Superior temporal gyrus (tissue), 1 donor: ENCODE results near the gene NAALADL1.

Experiments
- DNase-seq: peaks from one replicate; pipeline ENCODE4 v3.0.0-alpha.2; 2016; ENCODE audit errors: extremely low spot score

NAALADL1 gene

GRCh38 chr11:65058419-65059054 lies at the start of gene NAALADL1:
Gene NAALADL1 (minus strand): TSS chr11:65058553. CDS start chr11:65058521, 32 bp downstream.
- DNase-seq, result no peak

- DNase-seq, result no peak
These were observed 49.6 kb upstream of the NAALADL1 start for GRCh38 chr11:65107751-65108468.

- DNase-seq, result no peak
These were observed 48.7 kb upstream of the NAALADL1 start for GRCh38 chr11:65107078-65107477.

- DNase-seq, result peak; percentile 46
These were observed 46.3 kb upstream of the NAALADL1 start for GRCh38 chr11:65104628-65105027.

DNA sequence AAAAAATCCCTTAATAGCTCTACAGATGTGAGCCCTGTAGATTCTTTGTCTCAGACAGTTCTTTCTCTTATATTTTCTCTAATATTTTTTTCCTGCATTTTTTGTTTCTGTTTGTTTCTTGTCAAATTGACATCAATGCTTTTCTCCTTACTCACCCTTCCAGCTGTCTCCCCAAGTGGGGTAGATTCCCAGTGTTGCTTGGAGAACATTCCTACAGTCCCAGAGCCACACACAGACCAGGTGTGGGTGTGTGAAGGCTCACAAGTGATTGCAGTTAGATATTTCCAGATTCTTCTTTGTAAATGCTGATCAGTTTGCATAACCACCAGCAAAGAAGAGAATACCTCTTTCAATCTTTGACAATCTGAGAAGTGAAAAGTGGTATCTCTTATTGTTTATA lies 45.1 kb upstream of the NAALADL1 start:
- no peak for DNase-seq

- DNase-seq, result peak; percentile 88
These were observed 44.1 kb upstream of the NAALADL1 start for GRCh38 chr11:65102142-65103095.

DNA sequence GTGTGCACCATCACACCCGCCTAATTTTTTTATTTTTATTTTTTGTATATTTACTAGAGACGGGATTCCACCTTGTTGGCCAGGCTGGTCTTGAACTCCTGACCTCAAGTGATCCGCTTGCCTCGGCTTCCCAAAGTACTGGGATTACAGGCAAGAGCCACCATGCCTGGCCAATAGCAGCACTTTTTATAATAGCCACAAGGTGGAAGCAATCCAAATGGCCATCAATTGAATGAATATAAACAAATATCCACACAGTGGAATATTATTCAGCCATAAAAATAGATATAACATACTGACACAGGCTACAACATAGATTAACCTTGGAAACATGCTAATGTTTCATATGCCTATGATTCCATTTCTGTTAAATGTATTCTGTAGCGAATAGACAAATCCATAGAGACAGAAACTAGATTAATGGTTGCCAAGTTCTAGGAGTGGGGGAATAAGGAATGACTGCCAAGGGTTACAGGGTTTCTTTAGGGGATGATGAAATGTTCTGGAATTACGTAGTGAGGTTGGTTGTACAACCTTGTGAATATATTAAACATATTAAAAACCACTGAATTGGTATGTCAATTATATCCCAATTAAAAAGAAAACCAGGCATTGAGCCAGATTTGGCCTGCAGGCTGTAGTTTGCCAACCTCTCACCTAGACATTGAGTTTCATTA lies 42.5 kb upstream of the NAALADL1 start:
- DNase-seq, result no peak

GRCh38 chr11:65096926-65097325 lies 38.6 kb upstream of the NAALADL1 start:
- DNase-seq, result no peak

DNA sequence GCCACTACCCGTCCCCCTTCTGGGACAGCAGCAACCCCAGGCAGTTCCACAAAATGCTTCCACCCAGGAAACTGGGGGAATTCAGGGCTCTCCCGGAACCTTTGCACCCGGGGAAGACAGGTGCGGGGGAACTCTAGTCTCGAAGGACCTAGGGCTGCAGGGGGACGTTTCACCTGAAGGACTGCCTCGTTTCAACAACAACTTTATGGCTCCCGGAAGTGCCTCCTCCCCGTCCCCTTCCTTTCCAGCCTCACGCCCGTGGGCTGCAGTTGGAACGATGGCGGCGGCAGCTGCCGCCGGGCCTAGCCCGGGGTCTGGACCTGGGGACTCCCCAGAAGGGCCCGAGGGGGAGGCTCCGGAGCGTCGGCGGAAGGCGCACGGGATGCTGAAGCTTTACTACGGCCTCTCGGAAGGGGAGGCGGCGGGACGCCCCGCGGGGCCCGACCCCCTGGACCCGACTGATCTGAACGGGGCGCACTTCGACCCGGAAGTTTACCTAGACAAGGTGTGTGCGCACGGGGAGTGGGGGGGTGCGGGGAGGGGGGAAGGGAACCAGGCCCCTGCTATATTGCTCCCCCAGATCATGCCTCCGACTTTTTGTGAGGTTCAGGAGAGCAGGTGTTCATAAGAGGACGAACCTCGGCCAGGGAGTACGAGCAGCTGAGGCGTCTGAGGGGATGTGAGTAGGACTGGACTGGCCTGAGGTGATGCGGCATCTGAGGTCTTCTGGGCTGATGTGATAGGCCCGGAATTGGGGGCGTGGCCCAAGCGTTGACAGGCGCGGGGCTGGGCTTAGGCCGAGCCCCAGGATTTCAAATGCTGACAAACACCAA lies 37.8 kb upstream of the NAALADL1 start, which contains the start of gene VPS51:
VPS51 (plus strand) TSS at position 241 of the 833 bp plus-strand sequence; CDS start at position 278, 37 bp downstream.
- peak; percentile 92 for DNase-seq

DNA sequence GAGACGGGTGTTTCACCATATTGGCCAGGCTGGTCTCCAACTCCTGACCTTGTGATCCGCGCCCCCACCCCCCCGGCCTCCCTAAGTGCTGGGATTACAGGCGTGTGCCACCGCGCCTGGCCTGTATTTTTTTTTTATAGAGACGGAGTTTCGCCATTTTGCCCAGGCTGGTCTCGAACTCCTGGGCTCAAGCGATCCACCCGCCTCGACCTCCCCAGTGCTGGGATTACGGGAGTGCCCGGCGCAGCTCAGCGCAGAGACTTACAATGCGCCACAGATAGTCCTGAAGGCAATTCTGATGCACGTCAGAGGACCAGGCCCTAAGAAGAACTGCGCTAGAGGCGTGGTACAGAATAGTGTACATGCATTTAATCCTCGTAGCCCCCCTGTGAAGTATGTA lies 37.1 kb upstream of the NAALADL1 start:
- no peak for DNase-seq

- peak; percentile 77 for DNase-seq
These were observed 32.3 kb upstream of the NAALADL1 start for GRCh38 chr11:65090628-65091027.

GRCh38 chr11:65089621-65090020 lies 31.3 kb upstream of the NAALADL1 start:
- no peak for DNase-seq

DNA sequence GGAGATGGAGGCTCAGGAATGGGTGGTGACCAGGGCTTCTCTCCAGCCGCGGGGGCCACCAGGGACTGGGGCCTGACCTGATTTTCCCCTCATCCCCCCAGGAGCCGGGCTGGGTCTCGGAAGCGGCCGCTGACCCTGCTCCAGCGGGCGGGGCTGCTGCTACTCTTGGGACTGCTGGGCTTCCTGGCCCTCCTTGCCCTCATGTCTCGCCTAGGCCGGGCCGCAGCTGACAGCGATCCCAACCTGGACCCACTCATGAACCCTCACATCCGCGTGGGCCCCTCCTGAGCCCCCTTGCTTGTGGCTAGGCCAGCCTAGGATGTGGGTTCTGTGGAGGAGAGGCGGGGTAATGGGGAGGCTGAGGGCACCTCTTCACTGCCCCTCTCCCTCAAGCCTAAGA lies 29.5 kb upstream of the NAALADL1 start:
- DNase-seq, result no peak

DNA sequence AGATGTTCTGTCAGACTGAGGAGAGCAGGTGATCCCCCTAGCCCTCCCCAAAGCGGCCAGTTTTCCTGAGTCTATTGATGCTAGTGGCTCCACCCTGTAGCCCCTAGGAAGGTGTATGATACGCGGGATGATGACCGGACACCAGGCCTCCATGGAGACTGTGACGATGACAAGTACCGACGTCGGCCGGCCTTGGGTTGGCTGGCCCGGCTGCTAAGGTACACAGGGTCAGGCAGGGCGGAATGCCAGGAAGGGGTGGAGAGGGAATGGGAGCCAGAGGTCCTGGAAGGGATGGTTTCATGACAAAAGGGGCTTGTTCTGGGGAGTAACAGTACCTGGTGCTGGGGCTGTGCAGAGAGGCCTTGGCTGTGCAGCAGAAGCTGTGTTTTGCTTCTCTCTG lies 28.9 kb upstream of the NAALADL1 start:
- DNase-seq, result no peak

DNA sequence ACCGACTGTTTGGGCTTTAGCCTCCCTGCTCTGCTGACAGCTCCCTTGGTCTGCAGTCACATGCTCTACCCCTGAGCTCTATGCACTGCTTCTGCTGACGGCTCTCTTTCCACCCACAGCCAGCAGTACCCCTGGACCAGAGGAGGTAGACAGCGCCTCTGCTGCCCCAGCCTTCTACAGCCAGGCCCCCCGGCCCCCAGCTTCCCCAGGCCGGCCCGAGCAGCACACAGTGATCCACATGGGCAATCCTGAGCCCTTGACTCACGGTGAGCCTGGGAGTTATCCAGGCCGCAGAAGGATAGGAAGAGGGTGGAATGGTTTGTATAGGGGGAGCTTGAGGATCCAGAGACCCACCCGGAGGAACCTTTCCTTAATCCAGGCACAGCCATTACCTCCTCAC lies 28.5 kb upstream of the NAALADL1 start:
- DNase-seq, result no peak

DNA sequence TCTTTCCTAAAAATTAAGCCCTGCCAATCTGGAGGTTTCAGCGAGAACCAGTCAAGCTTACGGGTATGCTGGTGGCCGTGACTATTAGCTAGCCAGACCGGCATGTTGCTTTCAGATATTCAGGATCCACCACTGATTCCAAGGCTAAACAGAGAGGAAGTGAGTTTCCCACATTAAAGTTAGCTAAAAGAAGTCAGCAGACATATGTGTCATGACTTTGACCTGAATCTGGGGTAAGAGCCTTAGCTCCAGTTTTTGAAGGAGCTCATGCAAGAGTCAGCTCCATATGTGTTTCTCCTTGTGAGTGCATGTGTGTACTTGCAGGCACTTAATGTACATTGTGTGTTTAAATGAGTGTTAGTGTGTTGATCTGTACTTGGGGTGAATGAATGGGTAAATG lies 27.1 kb upstream of the NAALADL1 start:
- no peak for DNase-seq

- DNase-seq, result no peak
These were observed 26.4 kb upstream of the NAALADL1 start for GRCh38 chr11:65084598-65085375.

- DNase-seq, result peak; percentile 98
These were observed 25.7 kb upstream of the NAALADL1 start, which contains the start of the genes CDCA5 and ZFPL1 for GRCh38 chr11:65083834-65084597. Gene CDCA5 (minus strand): TSS chr11:65084040. CDS start chr11:65083978, 62 bp downstream. Gene ZFPL1 (plus strand): TSS chr11:65084222. CDS start chr11:65084699, 477 bp downstream.
